Heart right ventricle (tissue), 16 donors: Measurements from ENCODE around the gene ALB. TPM values are rescaled to one million over a fixed set of nuclear protein-coding genes. Genes with fewer than 3 reads are reported as not detected.
"Not testable (repeated sequence)": the region's sequence is repeated elsewhere in the genome, so short reads cannot be mapped to it uniquely, and the experiment has no call there.

ENCODE experiments used
- ATAC-seq, 8 donors: fragments of 200-7000 bp; cut with Tn5 transposase; one replicate each; pipeline ENCODE4 v1.9.1; 2020; ENCODE audit warnings: mild to moderate bottlenecking in 8 of 8, moderate library complexity in 8 of 8, moderate number of reproducible peaks in 1 of 8
- DNase-seq, 2 donors: peaks; one replicate each; pipeline ENCODE4 v3.0.0-alpha.2; 2020
- H3K27ac ChIP-seq, 10 donors: fragments of 200-600 bp; sonication (generic) in 2 of 10; one replicate each; pipeline versions ENCODE4 v1.5.0 to v1.8.0; 2020 to 2022; ENCODE audit warnings: mild to moderate bottlenecking in 3 of 10
- H3K27me3 ChIP-seq, 7 donors: fragments of 200-600 bp; one replicate each; pipeline ENCODE4 v1.8.0; 2021 to 2022; ENCODE audit warnings: mild to moderate bottlenecking in 2 of 7
- H3K36me3 ChIP-seq, 9 donors: fragments of 200-600 bp; sonication (generic) in 1 of 9; one replicate each; pipeline versions ENCODE4 v1.5.0 to v1.8.0; 2020 to 2022; ENCODE audit warnings: mild to moderate bottlenecking in 2 of 9
- H3K4me1 ChIP-seq, 9 donors: fragments of 200-600 bp; sonication (generic) in 1 of 9; one replicate each; pipeline versions ENCODE4 v1.5.0 to v1.8.0; 2020 to 2022; ENCODE audit warnings: mild to moderate bottlenecking in 4 of 9
- H3K4me3 ChIP-seq, 10 donors: fragments of 200-600 bp; sonication (generic) in 2 of 10; one replicate each; pipeline versions ENCODE4 v1.5.0 to v1.8.0; 2020 to 2022; ENCODE audit warnings: mild to moderate bottlenecking in 7 of 10, moderate library complexity in 2 of 10
- H3K9me3 ChIP-seq, 11 donors: fragments of 200-600 bp in 10 of 11; sonication (generic) in 2 of 11; one replicate each; pipeline versions ENCODE4 v1.5.0 to v1.8.0; 2013 to 2022; ENCODE audit warnings: mild to moderate bottlenecking in 2 of 11, control low read depth in 1 of 11, moderate library complexity in 1 of 11
- CTCF ChIP-seq, 9 donors: fragments of 200-600 bp; sonication (generic) in 2 of 9; IDR thresholded peaks; one replicate each; pipeline versions ENCODE4 v1.5.0 to v1.8.0; 2021 to 2022; ENCODE audit warnings: antibody characterized with exemption in 9 of 9, mild to moderate bottlenecking in 5 of 9, moderate library complexity in 1 of 9
- WGBS, 2 donors: extraction: QIAGEN DNeasy Blood & Tissue Kit; methylation state at CpG; one replicate each; pipeline ENCODE4 v1.1.7; 2013; ENCODE audit warnings: inconsistent platforms in 1 of 2; 5-methylcytosine and 5-hydroxymethylcytosine counted together
- intact Hi-C, 10 donors: fragments of 100-400 bp; cut with DNase I; formaldehyde crosslinking; loops; one replicate each; pipeline versions ENCODE4 v1.11.1 to v1.14.2; 2022
- polyA plus RNA-seq, 2 donors: library from polyadenylated mRNA; stranded (reverse); fragments of 200-250 nt; gene quantifications; one replicate each; pipeline ENCODE4 v1.2.3, GENCODE V29; 2013
- total RNA-seq, 10 donors: library from RNA; stranded (reverse); fragmentation: NEBNext Ultra II Directional in 3 of 10; extraction: Animal tissue kit (Norgen Biotek cat#: 25700) in 3 of 10; gene quantifications; one replicate each; pipeline versions ENCODE4 v1.2.1 to v1.2.4, GENCODE V29; 2021 to 2023
- donor health status: Arrhythmogenic right ventricular cardiomyopathy.
- donor health status: ischemic (EF 13 %, LVEDD 7.1; RV severe dilation, severe dysfunction).
- donor health status: healthy with polysubstance abuse.
- donor health status: DM: no; HTN: yes; CAD: no.
- donor health status: DM: no; HTN: no; CAD: no.
- donor health status: ischemic (EF 25% LVEDD 6.9; RV normal size, moderate dysfunction).
- donor health status: ischemic (EF 25% LVEDD 5.7; RV mildly dilated, moderate dysfunction).
- donor health status: healthy.
- donor health status: DM: yes; HTN: yes; CAD: no.
- donor health status: Ischemic cardiomyopathy.
- donor health status: ischemic (EF 35%, LVEDD 5.7; RV mildly dilated, moderate dysfunction).
- donor health status: nonischemic (EF 11% LVEDD 7.7; RV severe dilation, severe dysfunction).
- donor health status: DM: yes; HTN: yes; CAD: no.
- donor health status: PGD.
- donor health status: ischemic (EF 29% LVEDD 5.4; RV normal size, mild dysfunction).
- donor health status: nonischemic (EF 23%, LVEDD 6.1; RV moderate dilation, normal function).

The ALB gene
- total and polyA plus RNA-seq, 12 donors = 0.06 to 2.4 (median 0.53) TPM; not detected in 7

- DNase-seq (no peak), ATAC-seq (no peak)
- H3K4me3 ChIP-seq = no peak overlapping the region
- intact Hi-C loops = no loop called here
- TF ChIP-seq CTCF (IDR thresholded peaks at IDR 0.05) = no peak
- no peaks in the 10 kb centered on the region for H3K36me3 ChIP-seq
- no peaks in the 10 kb centered on the region for H3K27me3 ChIP-seq
- H3K9me3 ChIP-seq = peaks cover 0 to 13% (median 0%) of the 10 kb centered on the region in 11 donors
- no peak overlapping the region for H3K27ac ChIP-seq
- H3K4me1 ChIP-seq = no peaks in the 10 kb centered on the region
Measured at GRCh38 chr4:73387552-73387951, 16.5 kb upstream of the ALB start.

DNA sequence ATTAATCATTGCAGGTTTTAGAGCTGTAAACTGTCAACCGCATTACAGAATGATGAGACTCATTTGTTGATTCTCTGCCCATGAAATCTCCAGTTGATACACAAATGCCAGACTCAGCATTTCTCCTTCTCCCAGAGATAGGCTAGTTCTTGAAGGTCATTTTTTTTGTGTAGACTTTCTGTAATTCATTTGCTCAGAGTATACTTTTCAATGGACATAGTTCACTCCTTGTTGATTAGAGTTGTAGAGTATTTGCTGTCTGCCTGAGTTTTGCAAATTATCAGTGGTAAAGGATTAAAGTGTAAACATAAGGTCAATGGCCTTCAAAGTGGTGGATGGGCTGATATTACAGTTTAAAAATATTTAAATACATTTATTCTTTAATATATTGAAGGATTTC, 15.2 kb upstream of the ALB start:
- TF ChIP-seq CTCF (IDR thresholded peaks at IDR 0.05) = no peak
- ATAC-seq = no peak
- no peak overlapping the region for H3K4me3 ChIP-seq

GRCh38 chr4:73389663-73390062, 14.4 kb upstream of the ALB start:
- H3K27ac ChIP-seq, H3K4me1 ChIP-seq, DNase-seq, intact Hi-C loops, H3K4me3 ChIP-seq, H3K27me3 ChIP-seq, ATAC-seq, H3K36me3 ChIP-seq: not testable (repeated sequence)
- peaks cover 0 to 13% (median 0%) of the 10 kb centered on the region in 11 donors for H3K9me3 ChIP-seq
- WGBS, 2 donors = 89 to 91% methylated on average over 2 of the region's 2 CpGs

More for the DNA sequence above, 15.2 kb upstream of the ALB start:
- Histone ChIP-seq H3K27ac (no peak overlapping the region), H3K27me3 (no peaks in the 10 kb centered on the region), H3K9me3 (peaks cover 0 to 13% (median 0%) of the 10 kb centered on the region in 11 donors), H3K36me3 (no peaks in the 10 kb centered on the region), H3K4me1 (no peaks in the 10 kb centered on the region)
- intact Hi-C loops = no loop called here
- no peak for DNase-seq
- 91 to 92% methylated on average over 1 of the region's 1 CpG for WGBS, 2 donors

- no peak for DNase-seq
- intact Hi-C loops = no loop called here
- ATAC-seq = no peak
- Histone ChIP-seq H3K27ac (no peak overlapping the region), H3K9me3 (no peaks in the 10 kb centered on the region), H3K27me3 (no peaks in the 10 kb centered on the region), H3K36me3 (no peaks in the 10 kb centered on the region), H3K4me1 (no peaks in the 10 kb centered on the region), H3K4me3 (no peak overlapping the region)
- TF ChIP-seq CTCF (IDR thresholded peaks at IDR 0.05) = no peak
Measured at GRCh38 chr4:73391774-73392173, 12.3 kb upstream of the ALB start.

DNA sequence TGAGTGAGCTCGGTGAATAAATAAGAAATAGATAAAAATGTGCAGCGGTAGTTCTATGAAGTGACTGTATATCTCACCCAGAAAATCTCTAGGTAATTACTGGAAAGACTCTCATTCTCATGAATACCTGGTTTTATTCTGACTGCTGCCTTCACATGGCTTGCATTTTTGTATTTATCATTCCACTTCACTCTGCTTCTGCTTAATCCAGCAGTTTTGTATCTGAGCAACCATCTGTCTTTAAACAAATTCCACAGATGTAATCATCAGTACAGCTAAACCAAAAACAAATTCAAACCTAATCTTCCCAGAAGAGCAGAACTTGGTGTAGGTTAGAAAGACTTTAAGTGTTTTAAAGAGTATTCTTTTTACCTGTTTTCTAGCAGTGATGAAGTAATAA, 11.2 kb upstream of the ALB start:
- H3K4me3 ChIP-seq = no peak overlapping the region
- WGBS, 2 donors = 83 to 92% methylated on average over 2 of the region's 2 CpGs
- intact Hi-C loops = no loop called here
- H3K36me3 ChIP-seq = no peaks in the 10 kb centered on the region
- no peaks in the 10 kb centered on the region for H3K9me3 ChIP-seq
- H3K27me3 ChIP-seq = no peaks in the 10 kb centered on the region
- DNase-seq = no peak
- H3K4me1 ChIP-seq = no peaks in the 10 kb centered on the region
- TF ChIP-seq CTCF (IDR thresholded peaks at IDR 0.05) = no peak
- no peak for ATAC-seq
- H3K27ac ChIP-seq = no peak overlapping the region
